ENCODE results near the gene ACVRL1.

The ACVRL1 gene

GRCh38 chr12:51907083-51907855 is at the start of gene ACVRL1:
TSS of gene ACVRL1 (plus strand) at chr12:51907504. CDS start at chr12:51912475, 4,971 bp downstream.
- DNase-seq = no peak

- DNase-seq = no peak
Measured at GRCh38 chr12:51860986-51861385, 46.3 kb upstream of the ACVRL1 start.

- no peak for DNase-seq
Measured at GRCh38 chr12:51862947-51863346, 44.4 kb upstream of the ACVRL1 start.

- no peak for DNase-seq
Measured at GRCh38 chr12:51863363-51863932, 43.9 kb upstream of the ACVRL1 start.

- DNase-seq = no peak
Measured at GRCh38 chr12:51863933-51864832, 43.1 kb upstream of the ACVRL1 start.

- DNase-seq = no peak
Measured at GRCh38 chr12:51864833-51865670, 42.3 kb upstream of the ACVRL1 start.

GRCh38 chr12:51865757-51866270 is 41.5 kb upstream of the ACVRL1 start:
- DNase-seq = no peak

GRCh38 chr12:51866324-51866723 is 41.0 kb upstream of the ACVRL1 start:
- DNase-seq = no peak

- no peak for DNase-seq
Measured at GRCh38 chr12:51866762-51867161, 40.5 kb upstream of the ACVRL1 start.

- no peak for DNase-seq
Measured at GRCh38 chr12:51867371-51867770, 39.9 kb upstream of the ACVRL1 start.

- no peak for DNase-seq
Measured at GRCh38 chr12:51867796-51868428, 39.4 kb upstream of the ACVRL1 start.

GRCh38 chr12:51868821-51869495 is 38.3 kb upstream of the ACVRL1 start:
- DNase-seq = no peak

GRCh38 chr12:51869496-51869865 is 37.8 kb upstream of the ACVRL1 start:
- DNase-seq = no peak

- no peak for DNase-seq
Measured at GRCh38 chr12:51869931-51870330, 37.4 kb upstream of the ACVRL1 start.

GRCh38 chr12:51870504-51870903 is 36.8 kb upstream of the ACVRL1 start:
- DNase-seq = no peak

GRCh38 chr12:51871126-51871525 is 36.2 kb upstream of the ACVRL1 start:
- no peak for DNase-seq

GRCh38 chr12:51871918-51872688 is 35.2 kb upstream of the ACVRL1 start:
- no peak for DNase-seq

GRCh38 chr12:51872689-51872981 is 34.7 kb upstream of the ACVRL1 start:
- DNase-seq = no peak

- DNase-seq = no peak
Measured at GRCh38 chr12:51873251-51873994, 33.9 kb upstream of the ACVRL1 start.

GRCh38 chr12:51874000-51874399 is 33.3 kb upstream of the ACVRL1 start:
- no peak for DNase-seq

Data from NK-92 treated with Interleukin-12 subunit alpha and Interleukin-12 subunit beta, amount 100 ng/mL, for 24 hours (cell line).